Measurements from ENCODE around the gene COA8.

Gene COA8

GRCh38 chr14:103537175-103537990 lies 25.4 kb upstream of the COA8 start:
- DNase-seq (ENCODE audit: low read depth), result no peak

DNA sequence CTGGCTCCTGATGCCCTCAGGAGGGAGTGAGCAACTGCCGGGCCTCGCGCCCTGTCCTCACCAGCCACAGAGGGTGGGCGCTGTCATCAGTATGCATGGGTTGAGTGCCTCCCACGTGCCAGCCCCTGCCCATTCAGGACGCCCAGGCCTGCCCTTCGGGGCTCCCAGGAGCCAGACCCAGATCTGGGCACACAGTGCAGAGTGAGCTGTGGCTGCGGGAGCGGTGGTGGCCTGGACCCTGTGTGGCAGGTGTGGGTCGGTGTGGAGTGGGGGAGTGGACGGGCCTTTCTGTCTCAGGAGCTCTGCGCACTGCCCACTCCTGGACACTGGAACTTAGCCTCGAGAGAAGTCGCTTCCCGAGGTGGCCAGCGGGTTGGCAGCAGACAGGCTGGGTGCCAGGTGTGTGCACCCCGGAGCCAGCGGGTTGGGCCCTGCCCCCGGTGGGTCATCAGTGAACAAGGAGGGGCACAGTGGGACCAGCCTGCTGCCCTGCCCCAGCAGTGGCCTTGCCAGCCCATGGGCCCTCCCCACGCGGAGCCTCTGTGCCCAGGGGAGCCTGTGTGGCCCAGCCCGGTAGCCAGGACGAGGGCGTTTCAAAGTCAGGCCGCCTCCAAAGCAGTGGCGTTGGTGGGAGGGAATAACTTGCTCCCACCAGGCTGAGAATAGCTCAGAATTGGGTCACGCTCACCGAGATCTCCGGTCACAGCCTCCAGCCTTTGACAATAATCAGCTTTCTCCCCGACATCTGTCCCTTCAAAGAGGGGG lies 24.3 kb upstream of the COA8 start:
- no peak for DNase-seq (ENCODE audit: low read depth)

- DNase-seq (ENCODE audit: low read depth), result no peak
Observed at GRCh38 chr14:103539056-103539825, 23.5 kb upstream of the COA8 start.

- no peak for DNase-seq (ENCODE audit: low read depth)
Observed at GRCh38 chr14:103540821-103541708, 21.7 kb upstream of the COA8 start.

GRCh38 chr14:103541709-103542604 lies 20.8 kb upstream of the COA8 start:
- no peak for DNase-seq (ENCODE audit: low read depth)

- no peak for DNase-seq (ENCODE audit: low read depth)
Observed at GRCh38 chr14:103542605-103543088, 20.1 kb upstream of the COA8 start.

DNA sequence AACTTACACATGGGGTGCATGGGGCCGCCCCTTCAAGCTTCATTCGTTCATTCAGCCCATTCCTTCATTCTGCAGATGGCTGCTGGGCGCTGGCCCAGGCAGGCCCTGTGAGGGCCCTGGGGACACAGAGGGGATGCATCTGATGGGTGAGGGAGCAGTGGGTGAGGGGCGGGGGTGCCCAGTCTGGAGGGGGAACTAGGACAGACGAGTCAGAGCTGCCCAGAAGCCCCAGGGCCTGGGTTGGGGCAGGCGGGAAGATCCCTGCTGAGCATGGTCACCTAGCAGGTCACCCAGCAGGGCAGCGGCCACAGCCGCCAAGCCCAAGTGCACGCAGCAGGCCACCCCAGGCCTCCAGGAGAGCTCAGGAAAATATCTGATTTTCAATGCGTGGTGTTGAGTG lies 19.6 kb upstream of the COA8 start:
- DNase-seq (ENCODE audit: low read depth), result no peak

DNA sequence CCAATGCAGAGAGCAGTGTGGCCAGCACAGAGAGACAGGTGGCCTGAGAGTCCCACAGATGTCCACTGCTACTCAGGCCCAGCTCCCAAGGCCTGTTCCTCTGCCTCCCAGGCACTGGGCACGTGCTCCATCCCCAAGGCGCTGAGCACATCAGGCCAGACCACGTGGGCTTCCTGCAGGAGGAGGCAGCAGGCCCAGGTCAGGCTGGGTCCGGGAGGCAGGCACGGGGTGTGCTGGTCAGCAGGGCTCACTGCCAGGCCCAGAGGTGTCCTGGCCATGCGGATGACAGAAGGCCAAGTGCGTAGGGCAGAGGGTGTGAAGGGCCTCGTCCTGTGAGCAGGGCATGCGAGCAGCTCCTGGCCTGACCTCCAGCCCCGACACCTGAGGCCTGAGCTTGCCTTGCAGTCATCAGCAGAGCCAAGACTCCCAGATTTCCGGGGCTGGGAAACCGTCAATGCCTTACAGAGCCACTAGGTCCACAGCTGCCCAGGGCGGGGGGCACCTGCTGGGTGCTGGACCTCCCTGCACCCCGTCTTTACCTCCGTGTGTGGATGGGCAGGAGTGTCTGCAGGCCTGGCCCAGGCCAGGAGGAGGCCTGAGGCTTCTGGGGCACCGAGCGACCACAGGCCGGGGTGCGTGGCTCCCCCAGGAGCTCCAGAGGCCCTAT lies 18.9 kb upstream of the COA8 start:
- DNase-seq (ENCODE audit: low read depth), result no peak

- no peak for DNase-seq (ENCODE audit: low read depth)
Observed at GRCh38 chr14:103544388-103545218, 18.2 kb upstream of the COA8 start.

DNA sequence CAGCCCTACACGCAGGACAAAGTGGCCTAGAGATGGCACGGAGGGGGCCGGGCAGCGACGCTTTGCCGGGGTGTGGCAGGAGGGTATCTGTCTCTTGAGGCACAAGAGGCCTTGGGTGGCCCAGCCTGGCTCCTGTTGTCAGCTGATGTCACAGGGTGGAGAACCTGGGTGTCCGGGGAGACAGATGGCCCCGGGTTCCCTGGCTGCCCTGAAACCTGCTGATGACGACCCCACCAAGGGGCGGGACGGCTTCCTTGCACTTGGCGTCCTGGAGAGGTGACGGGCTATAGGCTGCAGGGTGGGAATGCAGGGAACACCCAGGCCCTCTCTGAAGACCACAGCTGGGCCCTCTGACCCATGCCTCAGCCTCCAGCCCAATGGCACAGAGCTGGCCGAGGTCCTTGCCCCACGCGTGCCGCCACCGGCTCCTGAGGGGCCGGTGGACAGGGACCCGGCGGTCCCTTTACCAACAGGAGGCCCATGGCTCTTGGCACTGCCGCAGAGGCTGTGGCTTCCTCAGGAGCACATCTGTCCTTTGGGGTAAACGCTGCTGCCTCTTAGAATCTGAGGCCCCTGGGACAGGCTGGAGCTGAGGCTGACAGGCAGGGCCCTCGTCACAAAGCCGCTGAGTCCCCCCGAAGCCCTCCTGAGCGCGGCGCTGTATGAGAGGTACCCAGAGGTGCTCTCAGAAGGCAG lies 17.4 kb upstream of the COA8 start:
- DNase-seq (ENCODE audit: low read depth), result no peak

- DNase-seq (ENCODE audit: low read depth), result no peak
Observed at GRCh38 chr14:103545915-103546651, 16.7 kb upstream of the COA8 start.

DNA sequence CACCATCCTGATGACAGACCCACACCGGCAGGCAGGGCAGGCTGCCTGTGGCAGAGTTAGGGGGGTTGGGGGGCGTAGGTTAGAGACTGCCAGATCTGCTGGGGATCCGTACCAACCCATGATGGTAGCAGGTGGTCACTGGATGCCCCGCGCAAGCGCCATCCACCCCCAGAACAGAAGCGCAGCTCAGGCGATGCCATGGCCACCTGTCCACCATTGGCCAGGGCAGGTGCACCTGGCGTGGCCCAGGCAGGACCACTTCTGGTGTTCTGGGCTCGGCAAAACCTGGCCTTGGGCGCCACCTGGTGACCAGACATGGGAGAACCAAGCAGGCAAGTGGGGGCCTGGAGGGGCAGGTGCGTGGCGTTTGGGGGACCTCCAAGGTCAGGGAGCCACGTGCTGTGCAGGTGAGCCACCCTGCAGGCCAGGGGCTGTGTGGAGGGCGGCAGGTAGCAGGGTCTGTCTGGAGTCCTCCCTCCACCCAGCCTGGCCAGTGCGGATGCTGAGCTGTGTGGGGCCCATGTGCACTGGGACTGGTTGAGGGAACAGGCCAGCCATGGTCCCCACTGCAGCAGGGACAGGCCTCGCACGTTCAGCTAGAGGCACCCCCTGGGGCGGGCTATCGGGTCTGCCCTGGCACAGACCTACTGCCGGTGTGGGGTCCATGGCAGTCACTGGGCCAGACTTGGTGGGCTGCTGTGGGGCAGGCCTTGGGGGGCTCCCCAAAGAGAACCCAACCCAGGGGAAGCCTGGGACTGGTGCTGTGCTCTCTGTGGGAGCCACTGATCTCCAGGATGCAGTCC lies 15.9 kb upstream of the COA8 start:
- DNase-seq (ENCODE audit: low read depth), result peak; percentile 55

- DNase-seq (ENCODE audit: low read depth), result no peak
Observed at GRCh38 chr14:103547455-103547940, 15.3 kb upstream of the COA8 start.

DNA sequence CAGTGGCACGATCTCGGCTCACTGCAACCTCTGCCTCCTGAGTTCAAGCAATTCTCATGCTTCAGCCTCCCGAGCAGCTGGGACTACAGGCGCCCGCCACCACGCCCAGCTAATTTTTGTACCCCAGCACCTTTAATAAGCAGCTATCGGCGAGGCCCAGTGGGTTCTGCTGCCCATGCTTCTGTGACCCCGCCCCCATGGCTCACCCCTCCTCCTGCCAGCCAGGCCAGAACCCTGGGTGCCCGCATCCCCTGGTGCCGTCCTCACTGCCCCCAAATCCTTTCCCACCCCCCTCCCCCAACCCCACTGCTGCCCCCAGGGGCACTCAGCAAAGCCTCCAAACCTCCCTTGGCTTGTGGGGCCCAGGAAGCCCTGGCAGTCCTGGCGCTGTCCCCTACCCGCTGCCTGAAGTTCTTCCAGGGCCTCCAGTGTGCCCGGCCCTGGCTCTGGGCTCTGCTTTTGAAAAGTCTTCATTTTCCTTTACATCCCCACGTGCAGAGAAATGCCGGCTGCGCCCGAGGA lies 14.8 kb upstream of the COA8 start:
- no peak for DNase-seq (ENCODE audit: low read depth)

- no peak for DNase-seq (ENCODE audit: low read depth)
Observed at GRCh38 chr14:103548463-103549351, 14.1 kb upstream of the COA8 start.
